HG03025 (cell line): ENCODE measurements around the gene OTOR.

Source experiments
- ATAC-seq: cut with Tn5 transposase; IDR thresholded peaks from one replicate; pipeline ENCODE4 v1.9.1; 2021; ENCODE audit warnings: mild to moderate bottlenecking, moderate library complexity; ENCODE audit not compliant: unreplicated experiment, low FRiP score

OTOR gene

GRCh38 chr20:16747291-16747811, 807 bp upstream of the OTOR start:
- ATAC-seq: no peak

GRCh38 chr20:16749573-16749972, 1.4 kb downstream of the OTOR start:
- no peak for ATAC-seq

- ATAC-seq: no peak
Observed at GRCh38 chr20:16752082-16752481, 3.9 kb downstream of the OTOR start.

GRCh38 chr20:16752901-16753300, 4.7 kb downstream of the OTOR start:
- no peak for ATAC-seq

GRCh38 chr20:16758454-16759180, 10.5 kb downstream of the OTOR start:
- no peak for ATAC-seq

GRCh38 chr20:16759181-16759563, 11.0 kb downstream of the OTOR start:
- no peak for ATAC-seq

- ATAC-seq: no peak
Observed at GRCh38 chr20:16760431-16761304, 12.5 kb downstream of the OTOR start.

GRCh38 chr20:16761305-16761829, 13.2 kb downstream of the OTOR start:
- no peak for ATAC-seq

GRCh38 chr20:16764560-16764959, 16.4 kb downstream of the OTOR start:
- ATAC-seq: no peak

- no peak for ATAC-seq
Observed at GRCh38 chr20:16771213-16771612, 23.1 kb downstream of the OTOR start.

- ATAC-seq: no peak
Observed at GRCh38 chr20:16775961-16776360, 27.8 kb downstream of the OTOR start.

- no peak for ATAC-seq
Observed at GRCh38 chr20:16777126-16777525, 29.0 kb downstream of the OTOR start.

- ATAC-seq: no peak
Observed at GRCh38 chr20:16778159-16778558, 30.0 kb downstream of the OTOR start.

- no peak for ATAC-seq
Observed at GRCh38 chr20:16781496-16781895, 33.3 kb downstream of the OTOR start.

- no peak for ATAC-seq
Observed at GRCh38 chr20:16785226-16785625, 37.1 kb downstream of the OTOR start.
